ENCODE results near the gene SLC46A2.

SLC46A2 gene

DNA sequence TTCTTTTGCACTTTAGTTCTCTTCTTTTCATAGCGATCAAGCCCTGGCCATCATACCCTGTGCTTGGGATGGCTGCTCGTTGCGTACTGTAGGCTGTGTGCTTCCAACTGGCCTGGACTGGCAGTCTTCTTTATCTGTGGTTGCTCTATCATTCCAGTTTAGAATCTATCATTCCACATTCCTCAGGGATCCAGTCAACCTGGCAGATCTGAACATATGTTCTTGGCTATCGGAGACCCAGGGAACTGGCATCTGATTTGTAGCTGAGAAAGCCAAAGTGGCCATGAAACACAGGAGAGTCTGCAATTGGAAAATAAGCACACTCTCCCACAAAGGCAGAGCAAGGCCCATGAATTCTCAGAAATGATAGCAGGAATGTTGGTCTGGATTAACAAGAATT is 22.6 kb upstream of the SLC46A2 start:
- Histone ChIP-seq H3K27ac (ENCODE audit: low read length, poor library complexity, severe bottlenecking) (no peak overlapping the region), H4K91ac (ENCODE audit: low read length) (no peak overlapping the region), H3K79me1 (replicated peaks; ENCODE audit: low read length, poor library complexity, severe bottlenecking) (no peaks in the 10 kb centered on the region), H3K36me3 (ENCODE audit: control insufficient read depth in 1 of 2, insufficient read depth in 2 of 2, low read depth in 1 of 2, low read length in 2 of 2) (no peaks in the 10 kb centered on the region), H3K9me3 (ENCODE audit: control insufficient read depth, low read length) (no peaks in the 10 kb centered on the region), H2AK5ac (ENCODE audit: low read length, severe bottlenecking) (no peak overlapping the region), H3K27me3 (ENCODE audit: control insufficient read depth in 1 of 2, insufficient read depth in 1 of 2, low read length in 2 of 2) (peaks cover 25 to 50% of the 10 kb centered on the region in 2 experiments), H2BK12ac (ENCODE audit: low read length in 2 of 2) (no peak overlapping the region), H2BK5ac (ENCODE audit: low read depth, low read length, poor library complexity, severe bottlenecking) (no peak overlapping the region), H4K8ac (ENCODE audit: low read length) (no peak overlapping the region), H3K18ac (ENCODE audit: low read depth in 1 of 2, low read length in 2 of 2) (no peak overlapping the region), H3K14ac (ENCODE audit: low read length in 2 of 2) (no peak overlapping the region), H3K9ac (ENCODE audit: low read length) (no peak overlapping the region), H3K4me3 (ENCODE audit: insufficient read depth in 1 of 2, low read depth in 1 of 2, low read length in 2 of 2) (no peak overlapping the region), H3K4me2 (ENCODE audit: low read length, poor library complexity, severe bottlenecking) (no peak overlapping the region), H2AFZ (ENCODE audit: low read depth, low read length) (no peak overlapping the region), H3K4ac (ENCODE audit: low read depth in 1 of 2, low read length in 2 of 2) (no peak overlapping the region), H2BK15ac (ENCODE audit: low read depth, poor library complexity, severe bottlenecking) (no peak overlapping the region), H2BK120ac (ENCODE audit: low read depth, low read length) (no peak overlapping the region), H3K23ac (ENCODE audit: low read length in 2 of 2) (no peak overlapping the region), H3K4me1 (ENCODE audit: control insufficient read depth, insufficient read depth, low read depth, low read length) (no peaks in the 10 kb centered on the region)
- no peak for DNase-seq
- WGBS, result 90% methylated on average over 4 of the region's 4 CpGs

DNA sequence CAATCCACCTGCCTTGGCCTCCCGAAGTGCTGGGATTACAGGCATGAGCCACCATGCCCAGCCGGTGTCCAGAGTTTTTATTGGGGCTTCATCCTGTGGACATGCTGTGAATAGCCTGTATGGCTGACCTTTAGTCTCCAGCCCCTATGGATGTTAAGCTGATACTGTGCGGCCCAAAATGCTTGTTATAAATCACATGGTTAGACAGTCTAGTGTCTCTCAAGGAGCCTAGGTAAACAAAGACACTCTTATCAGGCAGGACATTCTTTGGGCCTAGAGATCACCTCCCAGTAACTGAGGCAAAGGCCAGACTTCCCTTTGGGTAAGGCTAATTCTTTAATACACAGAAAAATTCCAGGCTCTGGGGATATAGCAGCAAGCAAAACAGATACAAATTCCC is 22.0 kb upstream of the SLC46A2 start:
- no peak for DNase-seq
- H3K4me2 ChIP-seq (ENCODE audit: low read length, poor library complexity, severe bottlenecking), result no peak overlapping the region
- H2AFZ ChIP-seq (ENCODE audit: low read depth, low read length), result no peak overlapping the region
- H3K9ac ChIP-seq (ENCODE audit: low read length), result no peak overlapping the region
- WGBS, result 86% methylated on average over 3 of the region's 3 CpGs
- no peak overlapping the region for H3K27ac ChIP-seq (ENCODE audit: low read length, poor library complexity, severe bottlenecking)
- H4K91ac ChIP-seq (ENCODE audit: low read length), result no peak overlapping the region
- no peaks in the 10 kb centered on the region for H3K9me3 ChIP-seq (ENCODE audit: control insufficient read depth, low read length)
- no peak overlapping the region for H2BK15ac ChIP-seq (ENCODE audit: low read depth, poor library complexity, severe bottlenecking)
- no peak overlapping the region for H3K14ac ChIP-seq (ENCODE audit: low read length in 2 of 2)
- H3K4me3 ChIP-seq (ENCODE audit: insufficient read depth in 1 of 2, low read depth in 1 of 2, low read length in 2 of 2), result no peak overlapping the region
- no peak overlapping the region for H2BK12ac ChIP-seq (ENCODE audit: low read length in 2 of 2)
- H2BK5ac ChIP-seq (ENCODE audit: low read depth, low read length, poor library complexity, severe bottlenecking), result no peak overlapping the region
- H3K79me1 ChIP-seq (replicated peaks; ENCODE audit: low read length, poor library complexity, severe bottlenecking), result no peaks in the 10 kb centered on the region
- H3K36me3 ChIP-seq (ENCODE audit: control insufficient read depth in 1 of 2, insufficient read depth in 2 of 2, low read depth in 1 of 2, low read length in 2 of 2), result no peaks in the 10 kb centered on the region
- no peak overlapping the region for H4K8ac ChIP-seq (ENCODE audit: low read length)
- H3K23ac ChIP-seq (ENCODE audit: low read length in 2 of 2), result no peak overlapping the region
- H3K27me3 ChIP-seq (ENCODE audit: control insufficient read depth in 1 of 2, insufficient read depth in 1 of 2, low read length in 2 of 2), result peaks cover 32 to 48% of the 10 kb centered on the region in 2 experiments
- H2BK120ac ChIP-seq (ENCODE audit: low read depth, low read length), result no peak overlapping the region
- H3K4ac ChIP-seq (ENCODE audit: low read depth in 1 of 2, low read length in 2 of 2), result no peak overlapping the region
- H2AK5ac ChIP-seq (ENCODE audit: low read length, severe bottlenecking), result no peak overlapping the region
- no peak overlapping the region for H3K18ac ChIP-seq (ENCODE audit: low read depth in 1 of 2, low read length in 2 of 2)
- no peaks in the 10 kb centered on the region for H3K4me1 ChIP-seq (ENCODE audit: control insufficient read depth, insufficient read depth, low read depth, low read length)

DNA sequence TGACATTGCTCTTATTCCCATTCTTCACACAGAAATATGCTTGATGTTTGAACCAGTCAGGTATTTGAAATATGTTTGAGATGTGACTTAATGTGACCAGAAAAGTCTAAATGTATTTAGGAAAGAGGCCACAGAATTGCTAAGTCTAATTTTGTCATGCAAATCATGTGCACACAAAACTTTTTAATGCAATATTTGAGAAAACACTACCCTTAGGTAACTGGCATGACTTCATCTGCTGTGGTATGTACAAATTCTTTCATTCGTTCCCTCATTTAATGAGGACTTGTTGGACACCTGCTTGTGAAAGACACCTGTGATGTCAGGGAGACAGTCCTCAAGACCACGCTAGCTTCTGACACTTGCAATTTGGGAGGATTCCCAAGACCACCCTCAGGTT is 21.1 kb upstream of the SLC46A2 start:
- H3K18ac ChIP-seq (ENCODE audit: low read depth in 1 of 2, low read length in 2 of 2), result no peak overlapping the region
- H3K36me3 ChIP-seq (ENCODE audit: control insufficient read depth in 1 of 2, insufficient read depth in 2 of 2, low read depth in 1 of 2, low read length in 2 of 2), result no peaks in the 10 kb centered on the region
- H4K8ac ChIP-seq (ENCODE audit: low read length), result no peak overlapping the region
- no peaks in the 10 kb centered on the region for H3K4me1 ChIP-seq (ENCODE audit: control insufficient read depth, insufficient read depth, low read depth, low read length)
- no peak overlapping the region for H3K4me3 ChIP-seq (ENCODE audit: insufficient read depth in 1 of 2, low read depth in 1 of 2, low read length in 2 of 2)
- no peak overlapping the region for H3K14ac ChIP-seq (ENCODE audit: low read length in 2 of 2)
- no peaks in the 10 kb centered on the region for H3K9me3 ChIP-seq (ENCODE audit: control insufficient read depth, low read length)
- H3K27ac ChIP-seq (ENCODE audit: low read length, poor library complexity, severe bottlenecking), result no peak overlapping the region
- no peak overlapping the region for H2BK5ac ChIP-seq (ENCODE audit: low read depth, low read length, poor library complexity, severe bottlenecking)
- H3K4ac ChIP-seq (ENCODE audit: low read depth in 1 of 2, low read length in 2 of 2), result no peak overlapping the region
- DNase-seq, result no peak
- H3K79me1 ChIP-seq (replicated peaks; ENCODE audit: low read length, poor library complexity, severe bottlenecking), result no peaks in the 10 kb centered on the region
- H2BK12ac ChIP-seq (ENCODE audit: low read length in 2 of 2), result no peak overlapping the region
- H2AFZ ChIP-seq (ENCODE audit: low read depth, low read length), result no peak overlapping the region
- no peak overlapping the region for H2BK120ac ChIP-seq (ENCODE audit: low read depth, low read length)
- H2AK5ac ChIP-seq (ENCODE audit: low read length, severe bottlenecking), result no peak overlapping the region
- H3K4me2 ChIP-seq (ENCODE audit: low read length, poor library complexity, severe bottlenecking), result no peak overlapping the region
- H3K27me3 ChIP-seq (ENCODE audit: control insufficient read depth in 1 of 2, insufficient read depth in 1 of 2, low read length in 2 of 2), result peaks cover 36 to 48% of the 10 kb centered on the region in 2 experiments
- 53% methylated on average over 2 of the region's 2 CpGs for WGBS
- H3K23ac ChIP-seq (ENCODE audit: low read length in 2 of 2), result no peak overlapping the region
- H4K91ac ChIP-seq (ENCODE audit: low read length), result no peak overlapping the region
- H2BK15ac ChIP-seq (ENCODE audit: low read depth, poor library complexity, severe bottlenecking), result no peak overlapping the region
- no peak overlapping the region for H3K9ac ChIP-seq (ENCODE audit: low read length)

DNA sequence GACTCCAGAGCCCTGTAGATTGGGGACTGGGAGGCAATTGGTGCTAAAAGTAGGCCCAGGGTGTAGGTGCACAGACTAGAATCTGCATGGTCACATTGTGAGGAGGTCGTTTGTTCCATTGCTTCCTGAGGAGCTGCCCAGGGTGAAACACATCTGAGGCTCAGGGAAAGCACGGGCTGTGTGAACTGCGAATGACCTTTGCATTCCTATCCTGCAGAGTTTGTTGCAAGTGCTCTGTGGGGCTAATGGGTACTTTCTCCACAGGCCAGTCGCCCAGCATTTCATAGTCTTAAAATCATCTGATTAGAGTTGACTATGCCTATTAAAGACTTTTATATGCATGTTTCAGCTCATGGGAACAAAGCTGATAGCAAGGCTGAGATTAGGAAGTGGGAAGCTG is 14.4 kb upstream of the SLC46A2 start:
- Histone ChIP-seq H2BK120ac (ENCODE audit: low read depth, low read length) (no peak overlapping the region), H3K23ac (ENCODE audit: low read length in 2 of 2) (no peak overlapping the region), H3K18ac (ENCODE audit: low read depth in 1 of 2, low read length in 2 of 2) (no peak overlapping the region), H3K36me3 (ENCODE audit: control insufficient read depth in 1 of 2, insufficient read depth in 2 of 2, low read depth in 1 of 2, low read length in 2 of 2) (no peaks in the 10 kb centered on the region), H2AK5ac (ENCODE audit: low read length, severe bottlenecking) (no peak overlapping the region), H3K9ac (ENCODE audit: low read length) (no peak overlapping the region), H2BK5ac (ENCODE audit: low read depth, low read length, poor library complexity, severe bottlenecking) (no peak overlapping the region), H3K79me1 (replicated peaks; ENCODE audit: low read length, poor library complexity, severe bottlenecking) (no peaks in the 10 kb centered on the region), H3K4me1 (ENCODE audit: control insufficient read depth, insufficient read depth, low read depth, low read length) (peaks cover 3% of the 10 kb centered on the region), H3K27ac (ENCODE audit: low read length, poor library complexity, severe bottlenecking) (no peak overlapping the region), H3K27me3 (ENCODE audit: control insufficient read depth in 1 of 2, insufficient read depth in 1 of 2, low read length in 2 of 2) (peaks cover 21 to 26% of the 10 kb centered on the region in 2 experiments), H2BK12ac (ENCODE audit: low read length in 2 of 2) (no peak overlapping the region), H4K8ac (ENCODE audit: low read length) (no peak overlapping the region), H4K91ac (ENCODE audit: low read length) (no peak overlapping the region), H2AFZ (ENCODE audit: low read depth, low read length) (no peak overlapping the region), H3K4me3 (ENCODE audit: insufficient read depth in 1 of 2, low read depth in 1 of 2, low read length in 2 of 2) (no peak overlapping the region), H3K4me2 (ENCODE audit: low read length, poor library complexity, severe bottlenecking) (no peak overlapping the region), H3K9me3 (ENCODE audit: control insufficient read depth, low read length) (no peaks in the 10 kb centered on the region), H3K4ac (ENCODE audit: low read depth in 1 of 2, low read length in 2 of 2) (no peak overlapping the region), H2BK15ac (ENCODE audit: low read depth, poor library complexity, severe bottlenecking) (no peak overlapping the region), H3K14ac (ENCODE audit: low read length in 2 of 2) (no peak overlapping the region)
- WGBS, result 65% methylated on average over 4 of the region's 4 CpGs
- DNase-seq, result no peak
